ENCODE results near the gene ZSCAN23. TPM values are rescaled to one million over a fixed set of nuclear protein-coding genes. Genes with fewer than 3 reads are reported as not detected.
A peak's percentile ranks its signal among the peaks of the same experiment; 100 is the strongest.
"Not testable (repeated sequence)": the region's sequence is repeated elsewhere in the genome, so short reads cannot be mapped to it uniquely, and the experiment has no call there.

The ZSCAN23 gene
- total RNA-seq, 1 experiment from 2014 or later, result 5.4 TPM

DNA sequence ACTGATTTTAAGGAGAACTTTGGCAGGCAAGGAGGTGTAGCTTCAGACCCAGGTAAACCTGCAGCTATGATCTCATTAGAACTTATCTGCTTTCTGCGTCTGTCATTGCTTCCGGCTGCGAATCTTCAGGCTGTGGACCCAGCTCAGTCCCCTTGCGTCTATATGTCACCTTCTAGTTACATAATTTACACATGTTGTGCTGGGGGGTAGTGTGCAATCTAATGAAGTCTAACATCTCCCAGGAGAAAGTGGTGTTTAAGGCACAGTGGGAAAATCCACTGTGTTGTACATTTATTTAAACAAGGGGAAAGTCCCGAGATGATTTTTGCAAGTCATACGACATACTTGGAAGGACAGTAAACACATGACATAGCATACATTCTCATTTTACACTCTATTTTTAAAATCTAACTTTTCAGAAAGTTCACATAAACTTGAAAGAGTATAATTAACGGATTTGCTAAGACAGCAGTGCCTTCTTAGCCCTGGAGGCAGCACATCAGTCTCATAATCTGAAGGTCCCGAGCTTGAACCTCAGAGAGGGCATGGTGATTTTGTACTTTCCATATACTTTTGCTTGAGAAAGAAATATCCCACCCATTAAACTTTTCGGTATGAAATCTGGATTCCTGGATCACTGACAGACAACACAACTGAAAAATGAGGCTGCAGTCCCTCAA is 37.1 kb upstream of the ZSCAN23 start:
- ChIA-PET POLR2A (ENCODE audit: low non-redundant PET) (no interaction called here), CTCF (no interaction called here)
- no peaks in the 10 kb centered on the region for H3K9me3 ChIP-seq (ENCODE audit: low read depth, low read length, poor library complexity, severe bottlenecking)
- no peak overlapping the region for H3K4me3 ChIP-seq (ENCODE audit: low read depth, low read length, poor library complexity, severe bottlenecking)
- intact Hi-C loops (cut with micrococcal nuclease; ENCODE audit: unreplicated experiment), result no loop called here
- H3K27me3 ChIP-seq (replicated peaks; ENCODE audit: insufficient read depth, low read depth, low read length, poor library complexity), result peaks cover 10% of the 10 kb centered on the region
- BruUV-seq (replicated peaks), result no TSS peak
- H3K27ac ChIP-seq (ENCODE audit: low read depth, low read length, poor library complexity, severe bottlenecking), result no peak overlapping the region
- no peak for DNase-seq (ENCODE audit: low spot score)
- TF ChIP-seq CTCF (conservative IDR thresholded peaks at IDR 0.05; ENCODE audit: low read depth, low read length) (no peak), EZH2 (IDR thresholded peaks at IDR 0.05; ENCODE audit: borderline replicate concordance, low read depth, low read length, poor library complexity, severe bottlenecking) (no peak)
- no peaks in the 10 kb centered on the region for H3K36me3 ChIP-seq (ENCODE audit: insufficient read depth, low read length, poor library complexity, severe bottlenecking)
- no peaks in the 10 kb centered on the region for H3K4me1 ChIP-seq (ENCODE audit: insufficient read depth, low read length, poor library complexity, severe bottlenecking)

DNA sequence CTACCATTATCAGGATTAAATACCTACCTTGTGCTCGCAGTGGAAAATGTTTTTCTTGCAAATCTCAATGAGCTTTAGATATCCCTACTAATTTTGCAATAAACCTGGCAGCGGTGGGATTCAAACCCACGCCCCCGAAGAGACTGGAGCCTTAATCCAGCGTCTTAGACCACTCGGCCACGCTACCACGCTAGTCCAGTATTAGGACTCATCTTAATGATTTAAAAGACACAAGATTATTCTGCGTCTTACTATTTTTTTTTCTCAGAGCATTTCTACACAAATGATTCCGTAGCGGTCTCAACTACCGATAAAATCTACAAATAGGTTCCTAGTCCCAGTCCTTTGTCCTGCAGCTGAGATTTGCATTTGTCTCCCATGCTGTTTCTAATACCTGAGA is 35.2 kb upstream of the ZSCAN23 start:
- BruUV-seq (replicated peaks), result no TSS peak
- H3K27me3 ChIP-seq (replicated peaks; ENCODE audit: insufficient read depth, low read depth, low read length, poor library complexity), result peaks cover 10% of the 10 kb centered on the region
- TF ChIP-seq EZH2 (IDR thresholded peaks at IDR 0.05; ENCODE audit: borderline replicate concordance, low read depth, low read length, poor library complexity, severe bottlenecking) (no peak), CTCF (conservative IDR thresholded peaks at IDR 0.05; ENCODE audit: low read depth, low read length) (no peak)

DNA sequence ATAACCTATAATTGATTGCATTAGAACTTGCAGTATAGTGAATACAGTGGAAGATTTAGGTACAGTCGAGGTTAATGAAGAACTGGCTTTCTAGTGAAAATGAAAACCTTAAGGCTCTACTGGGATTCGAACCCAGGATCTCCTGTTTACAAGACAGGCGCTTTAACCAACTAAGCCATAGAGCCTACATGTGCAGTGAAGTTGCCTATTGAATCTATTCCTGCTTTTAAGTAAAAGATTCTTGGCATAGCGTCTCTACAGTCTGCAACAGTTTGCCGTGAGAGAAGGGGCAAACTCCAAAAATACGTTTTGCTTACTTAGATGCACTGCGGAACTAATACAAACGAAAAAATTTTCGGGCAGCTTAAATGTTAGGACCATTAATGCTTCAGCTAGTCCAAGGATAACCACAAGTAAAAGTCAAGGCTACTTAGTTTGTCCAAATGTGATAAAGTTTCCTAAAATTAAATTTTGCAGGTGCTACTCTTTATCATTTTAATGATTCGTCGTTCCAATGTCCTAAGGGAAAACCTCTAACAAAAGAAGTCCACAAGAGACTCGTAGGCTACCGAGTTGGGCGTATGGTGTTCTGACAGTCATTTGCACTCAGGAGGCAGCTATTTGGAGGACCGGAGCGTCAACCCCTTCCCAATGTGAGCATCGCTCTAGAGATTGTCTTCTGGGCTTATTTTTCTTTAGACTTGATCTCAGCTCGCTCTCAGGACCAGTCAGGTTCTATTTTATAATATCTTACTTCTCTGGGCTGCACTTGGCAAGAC is 31.3 kb upstream of the ZSCAN23 start:
- DNase-seq (ENCODE audit: low spot score), result peak; percentile 91
- peaks cover 10% of the 10 kb centered on the region for H3K27me3 ChIP-seq (replicated peaks; ENCODE audit: insufficient read depth, low read depth, low read length, poor library complexity)
- BruUV-seq (replicated peaks), result no TSS peak
- no peaks in the 10 kb centered on the region for H3K9me3 ChIP-seq (ENCODE audit: low read depth, low read length, poor library complexity, severe bottlenecking)
- ChIA-PET POLR2A (ENCODE audit: low non-redundant PET) (interaction anchor here (0.7 kb wide), 1 partner anchor 545 kb away, joined by 8 read pairs; no protein-coding TSS in a partner anchor), CTCF (no interaction called here)
- no peak overlapping the region for H3K27ac ChIP-seq (ENCODE audit: low read depth, low read length, poor library complexity, severe bottlenecking)
- TF ChIP-seq CTCF (conservative IDR thresholded peaks at IDR 0.05; ENCODE audit: low read depth, low read length) (no peak), EZH2 (IDR thresholded peaks at IDR 0.05; ENCODE audit: borderline replicate concordance, low read depth, low read length, poor library complexity, severe bottlenecking) (no peak)
- intact Hi-C loops (cut with micrococcal nuclease; ENCODE audit: unreplicated experiment), result no loop called here
- no peaks in the 10 kb centered on the region for H3K4me1 ChIP-seq (ENCODE audit: insufficient read depth, low read length, poor library complexity, severe bottlenecking)
- H3K4me3 ChIP-seq (ENCODE audit: low read depth, low read length, poor library complexity, severe bottlenecking), result peak overlapping the region; percentile 54
- no peaks in the 10 kb centered on the region for H3K36me3 ChIP-seq (ENCODE audit: insufficient read depth, low read length, poor library complexity, severe bottlenecking)

More for the DNA sequence above, 35.2 kb upstream of the ZSCAN23 start:
- H3K4me1 ChIP-seq (ENCODE audit: insufficient read depth, low read length, poor library complexity, severe bottlenecking), result no peaks in the 10 kb centered on the region
- CTCF ChIA-PET, result no interaction called here
- no peak overlapping the region for H3K4me3 ChIP-seq (ENCODE audit: low read depth, low read length, poor library complexity, severe bottlenecking)
- DNase-seq (ENCODE audit: low spot score), result no peak
- POLR2A ChIA-PET (ENCODE audit: low non-redundant PET), result no interaction called here
- intact Hi-C loops (cut with micrococcal nuclease; ENCODE audit: unreplicated experiment), result no loop called here
- H3K9me3 ChIP-seq (ENCODE audit: low read depth, low read length, poor library complexity, severe bottlenecking), result no peaks in the 10 kb centered on the region
- no peak overlapping the region for H3K27ac ChIP-seq (ENCODE audit: low read depth, low read length, poor library complexity, severe bottlenecking)
- no peaks in the 10 kb centered on the region for H3K36me3 ChIP-seq (ENCODE audit: insufficient read depth, low read length, poor library complexity, severe bottlenecking)

GRCh38 chr6:28469153-28469745 is 26.0 kb upstream of the ZSCAN23 start:
- H3K27ac ChIP-seq (ENCODE audit: low read depth, low read length, poor library complexity, severe bottlenecking); H3K4me3 ChIP-seq (ENCODE audit: low read depth, low read length, poor library complexity, severe bottlenecking); H3K27me3 ChIP-seq (replicated peaks; ENCODE audit: insufficient read depth, low read depth, low read length, poor library complexity); H3K4me1 ChIP-seq (ENCODE audit: insufficient read depth, low read length, poor library complexity, severe bottlenecking); H3K36me3 ChIP-seq (ENCODE audit: insufficient read depth, low read length, poor library complexity, severe bottlenecking); H3K9me3 ChIP-seq (ENCODE audit: low read depth, low read length, poor library complexity, severe bottlenecking); BruUV-seq (replicated peaks); DNase-seq (ENCODE audit: low spot score); intact Hi-C loops (cut with micrococcal nuclease; ENCODE audit: unreplicated experiment); CTCF ChIA-PET; POLR2A ChIA-PET (ENCODE audit: low non-redundant PET): not testable (repeated sequence)
